Upper lobe of right lung (tissue), 1 donor: ENCODE results near the gene STARD13. TPM values are rescaled to one million over a fixed set of nuclear protein-coding genes. Genes with fewer than 3 reads are reported as not detected.
"Not testable (repeated sequence)": the region's sequence is repeated elsewhere in the genome, so short reads cannot be mapped to it uniquely, and the experiment has no call there.

ENCODE experiments used
- ATAC-seq: fragments of 200-7000 bp; cut with Tn5 transposase; one replicate; pipeline ENCODE4 v1.9.1; 2020; ENCODE audit warnings: mild to moderate bottlenecking, moderate library complexity
- DNase-seq: peaks from one replicate; pipeline ENCODE4 v3.0.0-alpha.2; 2020
- H3K27ac ChIP-seq: fragments of 200-600 bp; one replicate; pipeline ENCODE4 v1.8.0; 2022
- H3K27me3 ChIP-seq: fragments of 200-600 bp; one replicate; pipeline ENCODE4 v1.8.0; 2022; ENCODE audit warnings: mild to moderate bottlenecking
- H3K36me3 ChIP-seq: fragments of 200-600 bp; one replicate; pipeline ENCODE4 v1.8.0; 2022
- H3K4me1 ChIP-seq: fragments of 200-600 bp; one replicate; pipeline ENCODE4 v1.8.0; 2022
- H3K4me3 ChIP-seq: fragments of 200-600 bp; one replicate; pipeline ENCODE4 v1.8.0; 2022; ENCODE audit warnings: mild to moderate bottlenecking
- H3K9me3 ChIP-seq: fragments of 200-600 bp; one replicate; pipeline ENCODE4 v1.8.0; 2022
- CTCF ChIP-seq: fragments of 200-600 bp; IDR thresholded peaks from one replicate; pipeline ENCODE4 v1.8.0; 2022; ENCODE audit warnings: antibody characterized with exemption
- intact Hi-C: fragments of 100-400 bp; cut with DNase I; formaldehyde crosslinking; loops from one replicate; pipeline ENCODE4 v1.11.0; 2022
- total RNA-seq: library from RNA; stranded (reverse); fragmentation: NEBNext Ultra II Directional; extraction: Animal tissue kit (Norgen Biotek cat#: 25700); gene quantifications from one replicate; pipeline ENCODE4 v1.2.1, GENCODE V29; 2021
- donor health status: DM: no; HTN: yes; CAD: no; lungs with severe emphysema.

Gene STARD13
- total RNA-seq, 1 donor from 2014 or later = 60.4 TPM

- Histone ChIP-seq H3K27ac (no peak overlapping the region), H3K4me1 (no peaks in the 10 kb centered on the region), H3K36me3 (no peaks in the 10 kb centered on the region), H3K27me3 (no peaks in the 10 kb centered on the region), H3K4me3 (no peak overlapping the region), H3K9me3 (no peaks in the 10 kb centered on the region)
- intact Hi-C loops = no loop called here
- TF ChIP-seq CTCF = no peak
- ATAC-seq (no peak), DNase-seq (no peak)
These were observed 39.9 kb downstream of the STARD13 start for GRCh38 chr13:33245505-33246158.

- DNase-seq (no peak), ATAC-seq (no peak)
- H3K27ac ChIP-seq = no peak overlapping the region
- H3K4me1 ChIP-seq = no peaks in the 10 kb centered on the region
- no peaks in the 10 kb centered on the region for H3K36me3 ChIP-seq
- TF ChIP-seq CTCF = no peak
- no peaks in the 10 kb centered on the region for H3K9me3 ChIP-seq
- H3K4me3 ChIP-seq = no peak overlapping the region
- intact Hi-C loops = no loop called here
- H3K27me3 ChIP-seq = no peaks in the 10 kb centered on the region
These were observed 40.7 kb downstream of the STARD13 start for GRCh38 chr13:33244907-33245287.

DNA sequence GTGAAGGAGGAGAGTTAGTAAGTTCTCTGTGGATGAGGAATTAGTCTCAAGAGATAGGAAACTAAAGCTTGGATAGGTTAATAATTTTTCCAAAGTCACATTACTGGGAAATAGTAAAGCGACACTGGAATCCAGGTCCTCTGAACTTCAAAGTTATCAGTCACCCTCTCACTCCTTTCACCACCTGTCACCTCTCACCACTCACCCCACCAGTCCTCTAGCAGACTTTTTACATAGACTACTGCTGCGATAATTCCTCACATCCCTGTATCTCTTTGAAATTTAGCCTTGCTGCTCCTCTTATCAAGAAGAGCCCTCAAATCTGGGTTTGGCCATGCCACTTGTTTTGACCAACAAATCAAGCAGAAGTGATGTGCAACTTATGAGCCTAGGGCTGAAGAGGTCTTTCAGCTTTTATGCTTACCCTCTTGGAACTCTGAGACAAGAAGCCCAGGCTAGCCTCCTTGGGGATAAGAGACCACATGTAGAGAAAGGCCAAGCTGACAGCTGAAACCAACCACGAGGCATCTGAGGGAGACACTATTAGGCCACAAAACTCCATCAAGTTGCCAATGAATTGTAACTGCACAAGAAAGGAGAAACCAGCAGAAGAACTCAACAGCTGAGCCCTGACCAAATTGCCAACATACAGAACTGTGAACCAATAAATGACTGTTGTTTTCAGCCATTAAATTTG, 41.2 kb downstream of the STARD13 start:
- DNase-seq (no peak), ATAC-seq (no peak)
- Histone ChIP-seq H3K4me1 (no peaks in the 10 kb centered on the region), H3K9me3 (no peaks in the 10 kb centered on the region), H3K36me3 (no peaks in the 10 kb centered on the region), H3K27ac (no peak overlapping the region), H3K27me3 (no peaks in the 10 kb centered on the region), H3K4me3 (no peak overlapping the region)
- intact Hi-C loops = no loop called here
- no peak for TF ChIP-seq CTCF

- H3K9me3 ChIP-seq = no peaks in the 10 kb centered on the region
- ATAC-seq = peak; percentile 97
- H3K4me1 ChIP-seq = no peaks in the 10 kb centered on the region
- intact Hi-C loops = no loop called here
- H3K4me3 ChIP-seq = no peak overlapping the region
- no peaks in the 10 kb centered on the region for H3K36me3 ChIP-seq
- DNase-seq = no peak
- peak overlapping the region; percentile 69 for H3K27ac ChIP-seq
- TF ChIP-seq CTCF = no peak
- H3K27me3 ChIP-seq = no peaks in the 10 kb centered on the region
These were observed 42.5 kb downstream of the STARD13 start for GRCh38 chr13:33242984-33243617.

DNA sequence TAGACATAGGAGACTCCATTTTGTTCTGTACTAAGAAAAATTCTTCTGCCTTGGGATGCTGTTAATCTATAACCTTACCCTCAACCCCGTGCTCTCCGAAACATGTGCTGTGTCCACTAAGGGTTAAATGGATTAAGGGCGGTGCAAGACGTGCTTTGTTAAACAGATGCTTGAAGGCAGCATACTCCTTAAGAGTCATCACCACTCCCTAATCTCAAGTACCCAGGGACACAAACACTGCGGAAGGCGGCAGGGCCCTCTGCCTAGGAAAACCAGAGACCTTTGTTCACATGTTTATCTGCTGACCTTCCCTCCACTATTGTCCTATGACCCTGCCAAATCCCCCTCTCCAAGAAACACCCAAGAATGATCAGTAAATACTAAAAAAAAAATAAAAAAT, 43.2 kb downstream of the STARD13 start:
- ATAC-seq = peak; percentile 33
- H3K4me1 ChIP-seq, H3K27me3 ChIP-seq, H3K9me3 ChIP-seq, H3K36me3 ChIP-seq, DNase-seq, intact Hi-C loops, H3K4me3 ChIP-seq: not testable (repeated sequence)
- peak overlapping the region; percentile 56 for H3K27ac ChIP-seq

DNA sequence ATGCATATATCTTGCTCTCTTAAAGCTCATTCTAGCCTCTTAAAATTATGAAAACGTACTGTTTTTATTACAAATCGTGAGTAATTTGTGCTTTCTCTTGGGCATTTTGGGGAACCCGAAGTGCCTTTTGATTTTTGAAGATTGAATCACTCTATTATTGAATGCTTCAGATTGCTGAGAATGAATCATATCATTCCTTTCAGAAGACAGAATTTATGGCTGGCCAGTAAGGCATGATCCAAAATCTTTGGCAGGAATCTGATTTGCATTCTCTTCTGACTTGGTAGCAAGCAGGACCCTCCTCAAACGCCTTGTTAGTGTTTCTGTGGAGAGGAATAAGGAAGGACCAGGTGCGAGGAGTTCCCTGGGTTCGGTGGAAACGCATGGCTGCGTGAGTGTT, 49.5 kb downstream of the STARD13 start:
- peaks cover 16% of the 10 kb centered on the region for H3K4me1 ChIP-seq
- H3K9me3 ChIP-seq = no peaks in the 10 kb centered on the region
- DNase-seq (no peak), ATAC-seq (no peak)
- no peaks in the 10 kb centered on the region for H3K36me3 ChIP-seq
- intact Hi-C loops = no loop called here
- peak overlapping the region; percentile 14 for H3K27ac ChIP-seq
- no peaks in the 10 kb centered on the region for H3K27me3 ChIP-seq
- no peak for TF ChIP-seq CTCF
- no peak overlapping the region for H3K4me3 ChIP-seq
